ENCODE measurements around the gene COL23A1.

COL23A1 gene

DNA sequence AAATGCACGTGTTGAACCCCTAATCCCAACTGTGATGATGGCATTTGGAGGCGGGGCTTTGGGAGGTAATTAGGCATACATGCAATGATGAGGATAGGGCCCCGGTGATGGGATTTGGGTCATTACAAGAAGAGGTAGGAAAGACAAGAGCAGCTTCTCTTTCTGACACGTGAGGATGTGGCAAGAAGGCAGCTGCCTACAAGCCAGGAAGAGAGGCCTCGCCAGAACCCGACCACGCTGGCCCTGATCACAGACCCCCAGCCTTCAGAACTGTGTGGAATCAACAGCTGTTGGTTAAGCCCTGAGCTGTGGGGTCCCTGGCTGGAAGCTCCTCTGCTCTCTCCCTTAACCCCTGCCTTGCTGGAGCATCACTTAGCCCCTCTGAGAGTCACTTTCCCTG is 57.5 kb downstream of the COL23A1 start:
- no peak for DNase-seq (ENCODE audit: low read depth)

DNA sequence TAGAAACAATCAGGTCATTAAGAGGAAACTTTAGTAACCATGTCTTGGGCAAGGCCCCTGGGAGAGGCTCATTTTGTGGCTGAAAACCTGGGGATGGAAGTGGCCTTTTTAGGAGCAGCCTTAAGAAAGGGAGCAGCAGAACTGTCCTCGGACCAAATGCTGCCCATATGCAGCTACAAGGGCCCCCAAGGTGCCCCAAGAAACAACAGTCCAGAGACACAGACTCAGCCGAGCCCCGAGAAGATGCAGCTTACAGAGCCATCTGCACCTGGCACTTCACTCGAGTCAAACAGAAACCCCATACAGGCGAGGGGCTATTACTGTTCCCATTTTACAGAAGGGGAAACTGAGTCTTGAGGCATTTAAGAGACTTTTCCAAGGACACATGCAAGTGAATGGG is 58.0 kb downstream of the COL23A1 start:
- DNase-seq (ENCODE audit: low read depth): no peak

DNA sequence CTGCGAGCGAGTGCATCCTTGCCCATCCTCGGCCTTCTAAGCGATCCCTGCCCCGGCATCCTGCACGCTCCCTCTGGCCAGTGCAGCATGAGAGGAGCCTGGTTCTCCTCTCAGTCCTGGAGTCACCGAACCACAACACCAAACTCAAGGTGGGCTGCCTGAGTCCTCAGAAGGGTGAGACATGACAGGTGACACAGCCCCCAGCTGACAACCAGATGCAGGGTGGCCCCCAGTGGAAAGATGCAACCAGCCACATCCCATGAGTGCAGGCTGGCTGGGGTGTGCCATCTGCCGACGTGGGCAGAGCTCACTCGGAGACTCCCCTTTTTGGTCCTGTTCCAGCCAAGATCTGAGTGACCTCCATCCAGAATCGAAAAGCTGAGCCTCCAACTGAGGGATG is 58.4 kb downstream of the COL23A1 start:
- no peak for DNase-seq (ENCODE audit: low read depth)

DNA sequence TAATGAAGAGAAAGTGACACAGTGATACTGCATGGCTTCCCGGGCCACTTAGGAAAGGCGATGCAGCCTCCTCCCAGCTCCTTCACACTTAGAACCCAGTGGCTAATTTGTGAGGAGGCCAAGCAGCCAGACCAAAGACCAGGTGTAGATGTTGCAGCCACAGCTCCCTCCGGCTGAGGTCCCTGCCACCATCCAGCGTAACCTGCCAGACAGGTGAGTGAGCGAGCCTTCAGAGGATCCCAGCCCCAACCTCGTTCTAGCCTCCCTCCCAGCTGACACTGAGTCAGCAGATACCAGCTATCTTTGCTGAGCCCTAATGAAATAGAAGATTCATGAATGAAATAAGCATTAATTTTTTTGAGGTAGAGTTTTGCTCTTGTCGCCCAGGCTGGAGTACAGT is 59.7 kb downstream of the COL23A1 start:
- DNase-seq (ENCODE audit: low read depth): no peak

DNA sequence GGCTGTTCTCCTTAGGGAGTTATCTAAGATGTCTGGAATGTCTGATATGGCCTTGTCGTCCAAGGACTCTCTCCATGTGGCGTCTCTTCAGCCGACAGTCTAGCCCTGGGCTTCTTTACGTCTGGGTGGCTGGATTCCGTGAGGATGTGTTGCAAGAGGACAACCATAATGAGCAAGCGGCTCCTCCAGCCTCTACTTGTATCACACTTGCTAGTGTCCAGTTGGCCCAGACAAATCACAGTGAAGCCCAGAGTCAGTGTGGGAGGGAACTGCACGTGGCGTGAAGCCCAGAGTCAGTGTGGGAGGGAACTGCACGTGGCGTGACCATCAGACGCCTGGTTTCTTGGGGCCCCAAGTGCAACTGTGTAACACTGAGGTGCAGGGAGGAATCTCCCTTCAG is 61.1 kb downstream of the COL23A1 start:
- no peak for DNase-seq (ENCODE audit: low read depth)

DNA sequence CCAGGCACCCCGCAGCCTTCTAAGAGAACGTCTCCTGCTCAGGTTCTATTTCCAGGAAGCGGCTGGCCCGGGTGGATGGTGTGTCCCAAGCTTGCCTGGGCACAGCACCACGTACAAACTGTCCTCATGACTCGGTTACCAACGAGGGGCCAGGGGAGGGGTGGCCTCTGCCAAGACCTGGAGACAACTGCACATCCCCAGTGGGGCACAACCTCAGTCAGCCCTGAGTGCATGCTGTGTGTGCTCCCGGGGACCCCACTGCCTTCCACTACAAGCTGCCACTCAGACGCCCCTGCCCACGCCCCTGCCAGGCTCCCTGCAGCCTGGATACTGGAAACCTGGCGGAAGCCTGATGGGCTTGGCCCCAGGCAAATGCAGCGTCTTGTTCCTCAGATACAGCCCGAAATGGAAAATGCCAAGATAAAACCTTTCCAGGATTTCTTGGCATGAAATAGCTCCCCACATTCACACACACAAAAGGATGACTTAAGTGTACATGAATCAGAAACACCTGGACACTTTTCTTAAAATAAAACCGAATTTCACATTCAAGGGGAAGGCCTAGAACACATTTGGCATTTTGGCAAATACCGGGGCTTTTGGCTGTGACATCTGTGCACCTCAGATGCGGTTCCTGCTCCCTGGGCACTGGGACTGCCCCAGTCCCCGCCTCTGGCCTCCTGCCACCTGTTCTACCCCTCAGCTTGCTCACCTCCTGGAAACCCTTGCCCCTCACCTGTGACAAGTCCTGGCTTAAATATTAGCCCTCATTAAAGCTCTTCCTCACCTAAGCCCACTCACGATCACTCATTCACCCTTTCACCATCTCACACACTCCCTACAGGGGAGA is 62.5 kb downstream of the COL23A1 start:
- no peak for DNase-seq (ENCODE audit: low read depth)

DNA sequence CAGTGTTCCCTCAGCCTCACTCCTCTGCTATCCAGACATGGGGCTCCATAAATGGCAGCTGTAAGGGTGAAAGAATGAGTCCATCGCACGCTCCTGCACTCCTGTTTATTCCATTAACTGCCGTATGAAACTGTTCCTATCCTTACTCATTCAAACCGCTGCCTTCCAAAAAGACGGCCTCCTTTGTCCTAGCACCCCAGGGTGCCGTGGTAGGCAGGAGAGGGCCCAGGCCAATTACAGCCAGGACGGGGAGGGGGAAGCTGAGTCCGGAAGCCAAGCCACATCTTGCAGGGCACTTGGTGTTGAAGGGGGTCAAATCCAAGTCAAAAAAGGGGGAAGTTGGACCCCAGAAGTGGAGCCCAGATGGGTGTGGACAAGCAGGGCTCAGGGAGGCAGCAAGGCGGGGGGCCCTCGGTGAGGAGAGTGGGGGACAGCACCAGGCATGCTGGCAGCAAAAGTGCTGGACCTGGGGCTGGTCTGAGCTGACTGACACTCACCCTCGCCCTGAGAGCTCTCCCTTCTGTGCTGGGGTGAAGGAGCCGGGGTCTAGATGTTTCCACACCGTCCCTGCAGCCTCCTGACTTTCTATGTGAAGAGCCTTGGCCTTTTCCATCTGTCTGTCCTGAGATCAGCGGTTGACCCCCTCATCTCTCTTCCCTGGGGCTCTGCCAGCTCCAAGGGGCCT is 63.3 kb downstream of the COL23A1 start:
- no peak for DNase-seq (ENCODE audit: low read depth)

DNA sequence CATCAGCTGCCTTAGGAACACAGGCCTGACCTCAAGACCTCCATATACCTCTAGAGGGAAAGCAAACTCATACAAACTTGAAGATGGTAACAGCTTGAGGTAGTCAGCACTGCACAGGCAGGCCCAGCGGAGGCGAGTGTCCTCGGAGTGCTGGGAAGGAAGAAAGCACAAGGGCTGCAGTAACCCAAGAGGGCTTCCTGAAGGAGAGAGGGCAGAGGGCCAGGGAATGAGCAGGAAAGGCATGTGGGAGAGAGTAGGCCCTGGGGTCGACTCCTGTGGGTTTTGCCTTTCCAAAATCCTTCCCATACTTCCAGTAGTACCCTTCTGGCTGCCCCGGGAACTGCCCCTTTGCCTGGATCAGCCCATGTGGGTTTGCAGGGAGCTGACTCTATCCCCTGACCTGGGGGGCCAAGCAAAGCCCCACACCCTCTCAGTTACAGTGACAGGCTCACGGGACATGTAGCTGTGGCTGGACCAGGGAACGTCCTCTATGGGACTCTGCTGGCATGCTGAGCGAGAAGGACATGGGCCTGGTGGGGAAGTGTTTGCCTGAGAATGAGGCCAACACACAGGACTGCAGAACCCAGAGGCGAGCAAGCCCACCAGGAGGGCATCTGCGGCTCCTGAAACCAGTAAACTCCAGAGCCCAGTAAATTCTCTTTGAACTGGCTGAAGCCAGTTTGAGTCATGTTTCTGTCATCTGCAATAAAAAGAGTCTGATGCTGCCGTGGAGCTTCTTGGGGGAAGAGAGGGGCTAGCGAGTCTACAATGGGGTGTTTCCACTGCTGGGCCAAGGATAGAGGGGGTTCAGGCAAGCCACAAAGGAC is 64.1 kb downstream of the COL23A1 start:
- no peak for DNase-seq (ENCODE audit: low read depth)

DNA sequence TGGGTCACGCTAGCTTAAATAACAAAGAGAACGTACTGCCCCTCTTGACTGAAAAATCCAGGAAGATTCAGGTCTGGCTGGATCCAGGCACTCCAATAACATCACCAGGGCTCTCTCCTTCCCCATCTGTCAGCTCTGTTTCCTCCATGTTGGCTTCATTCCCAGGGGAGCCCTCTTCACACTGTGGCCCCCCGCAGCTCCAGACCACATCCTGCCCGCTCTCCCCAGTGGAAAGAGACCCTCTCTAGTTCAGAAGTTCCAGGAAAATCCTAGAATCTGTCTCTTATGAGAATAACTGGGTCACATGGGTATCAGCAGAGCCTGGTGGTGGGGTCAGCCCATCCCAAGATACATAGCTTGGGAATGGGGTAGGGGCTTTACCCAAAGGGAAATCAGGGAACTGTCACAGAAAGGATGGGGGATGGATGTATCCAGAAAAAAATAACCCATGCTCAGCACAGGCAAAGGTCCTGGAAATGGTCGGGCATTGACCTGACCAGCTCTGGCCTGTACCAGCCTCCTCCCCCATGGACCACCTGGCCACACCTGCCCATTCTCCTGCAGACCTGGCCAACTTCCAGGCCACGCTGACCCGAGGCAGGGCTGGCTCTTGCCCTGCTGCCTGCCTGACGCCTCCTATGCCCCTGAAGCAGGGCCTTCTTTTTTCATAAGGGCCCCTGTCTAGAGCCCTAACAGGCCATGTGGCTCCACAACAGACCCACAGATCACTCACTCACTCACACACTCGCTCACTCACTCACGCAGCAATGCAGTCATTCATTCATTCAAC is 65.9 kb downstream of the COL23A1 start:
- no peak for DNase-seq (ENCODE audit: low read depth)

DNA sequence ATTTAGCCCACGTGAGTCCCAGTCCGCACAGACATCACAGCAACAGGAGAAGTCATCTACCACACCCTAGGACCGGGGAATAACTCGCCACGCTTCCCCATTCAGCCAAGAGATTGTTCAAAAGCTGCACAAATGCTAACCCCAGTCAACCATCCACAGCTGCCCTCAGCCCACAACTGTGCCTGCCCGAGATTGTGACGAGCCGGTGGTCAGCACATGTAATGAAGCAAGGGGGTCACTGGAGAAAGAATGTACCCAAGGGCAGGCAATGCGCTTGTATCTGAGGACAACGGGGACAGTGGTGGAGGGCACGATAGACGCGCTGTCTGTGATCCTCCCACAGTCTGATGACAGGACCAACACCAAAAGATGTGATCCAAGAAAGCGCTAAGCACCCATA is 67.8 kb downstream of the COL23A1 start:
- DNase-seq (ENCODE audit: low read depth): no peak

DNA sequence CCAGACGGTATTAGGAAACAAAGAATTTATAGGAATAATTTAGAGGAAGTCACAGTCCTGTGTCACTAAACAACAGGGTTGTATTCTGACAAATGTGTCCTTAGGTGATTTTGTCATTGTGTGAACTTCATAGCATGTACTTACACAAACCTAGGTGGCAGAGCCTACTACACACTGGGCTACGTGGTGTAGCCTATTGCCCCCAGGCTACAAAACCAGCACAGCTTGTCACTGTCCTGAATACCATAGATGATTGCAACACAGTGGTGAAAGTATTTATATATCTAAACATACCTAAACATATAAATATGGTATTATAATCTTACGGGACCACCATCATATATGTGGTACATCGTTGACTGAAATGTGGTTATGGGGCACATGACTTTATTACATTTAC is 69.3 kb downstream of the COL23A1 start:
- DNase-seq (ENCODE audit: low read depth): no peak

DNA sequence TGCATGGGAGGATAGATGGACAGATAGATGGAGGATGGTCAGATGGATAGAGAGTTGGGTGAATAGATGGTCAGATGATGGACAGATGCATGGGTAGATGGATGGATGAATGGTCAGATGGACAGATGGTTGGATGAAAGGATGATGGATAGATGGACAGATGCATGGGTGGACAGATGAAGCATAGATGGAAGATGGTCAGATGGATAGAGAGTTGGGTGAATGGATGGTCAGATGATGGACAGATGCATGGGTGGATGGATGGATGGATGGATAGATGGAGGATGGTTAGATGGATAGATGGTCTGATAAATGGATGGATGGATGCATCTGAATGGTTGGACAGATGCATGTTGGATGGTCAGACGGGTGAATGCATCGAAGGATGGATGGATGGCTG is 70.4 kb downstream of the COL23A1 start:
- no peak for DNase-seq (ENCODE audit: low read depth)

DNA sequence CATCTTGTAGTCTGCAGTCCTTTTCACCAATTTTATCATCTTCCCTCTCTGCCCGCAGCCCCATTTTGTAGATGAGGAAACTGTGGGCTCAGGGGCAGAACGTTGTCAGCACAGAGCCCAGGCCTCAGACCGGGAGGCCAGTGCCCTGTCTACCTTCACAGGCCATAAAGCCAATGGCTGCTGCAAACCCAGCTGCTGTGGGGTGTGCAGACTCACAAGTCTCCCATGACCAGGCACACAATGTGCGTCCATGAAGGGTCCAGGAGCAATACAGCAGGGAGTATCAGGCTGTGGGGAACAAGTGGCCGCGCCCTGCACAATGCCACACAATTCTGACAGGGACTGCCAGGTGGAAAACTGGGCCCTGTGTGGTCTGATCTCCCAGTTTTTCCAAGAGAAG is 71.0 kb downstream of the COL23A1 start:
- DNase-seq (ENCODE audit: low read depth): no peak

DNA sequence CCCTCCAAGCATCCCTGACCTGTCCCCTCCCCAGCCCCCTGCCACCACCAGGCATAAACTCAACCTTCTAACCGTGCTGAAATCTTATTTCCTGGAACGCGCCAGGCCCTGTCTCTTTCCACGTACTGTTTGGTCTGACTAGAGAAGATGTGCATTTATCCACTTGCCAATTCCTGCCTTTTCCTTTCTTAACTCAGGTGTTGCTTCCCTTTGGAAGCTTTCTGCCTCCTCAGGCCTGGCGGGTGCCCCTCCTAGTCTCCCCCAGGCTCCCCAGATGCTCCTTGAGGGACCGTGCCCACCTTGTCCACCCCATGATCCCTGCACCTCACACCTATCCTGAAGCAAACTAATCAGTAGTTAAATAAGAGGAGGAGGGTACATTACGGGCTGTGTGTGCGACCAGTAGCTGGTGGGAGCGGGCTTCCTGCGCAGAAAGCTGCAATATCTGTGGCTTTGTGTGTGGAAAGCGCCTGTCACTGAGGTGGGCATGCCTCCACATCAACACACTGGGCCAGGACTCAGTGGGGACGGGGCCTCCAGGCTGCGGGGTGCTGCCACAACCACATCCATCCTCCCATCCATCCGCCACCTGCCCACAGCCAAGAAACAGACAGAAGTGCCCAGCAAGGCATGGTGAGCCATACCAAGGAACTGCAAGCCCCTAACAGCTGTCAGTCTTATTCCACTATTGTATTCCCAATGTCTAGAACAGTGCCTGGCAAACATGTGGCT is 73.5 kb downstream of the COL23A1 start:
- DNase-seq (ENCODE audit: low read depth): no peak

DNA sequence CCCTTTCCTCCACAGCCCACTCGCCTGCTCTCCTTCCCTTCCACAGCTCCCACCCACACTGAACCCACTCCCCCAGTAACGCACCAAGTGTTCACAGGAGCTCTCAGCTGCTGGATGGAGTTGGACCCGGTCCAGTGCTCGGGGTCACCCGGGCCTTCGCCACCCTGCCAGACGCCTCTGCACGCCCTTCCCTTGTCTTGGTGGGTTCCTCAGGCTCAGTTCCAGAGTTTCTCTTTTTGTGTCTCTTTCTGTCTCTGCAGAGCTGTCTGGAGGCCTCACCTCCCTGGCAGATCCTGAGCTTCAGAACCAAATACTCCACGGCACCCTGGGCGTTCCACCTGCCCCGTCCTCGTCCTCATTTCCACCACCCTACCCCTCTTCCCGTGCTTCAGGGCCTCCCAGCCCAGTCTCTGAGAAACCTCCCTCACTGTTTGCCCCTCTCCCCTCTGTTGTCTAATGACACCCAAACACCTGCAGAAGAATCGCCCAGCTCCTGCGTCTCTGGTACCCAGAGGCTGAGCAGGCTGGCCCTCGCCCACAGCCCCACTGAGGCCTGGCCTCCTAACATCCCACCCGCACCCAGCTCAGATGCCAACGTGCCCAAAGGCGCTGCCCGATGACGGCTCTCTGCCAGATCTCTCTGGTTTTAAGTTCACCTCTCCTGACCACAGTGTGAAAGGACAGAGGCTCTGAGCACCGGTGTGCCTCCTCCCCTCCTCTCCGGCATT is 74.3 kb downstream of the COL23A1 start:
- no peak for DNase-seq (ENCODE audit: low read depth)

DNA sequence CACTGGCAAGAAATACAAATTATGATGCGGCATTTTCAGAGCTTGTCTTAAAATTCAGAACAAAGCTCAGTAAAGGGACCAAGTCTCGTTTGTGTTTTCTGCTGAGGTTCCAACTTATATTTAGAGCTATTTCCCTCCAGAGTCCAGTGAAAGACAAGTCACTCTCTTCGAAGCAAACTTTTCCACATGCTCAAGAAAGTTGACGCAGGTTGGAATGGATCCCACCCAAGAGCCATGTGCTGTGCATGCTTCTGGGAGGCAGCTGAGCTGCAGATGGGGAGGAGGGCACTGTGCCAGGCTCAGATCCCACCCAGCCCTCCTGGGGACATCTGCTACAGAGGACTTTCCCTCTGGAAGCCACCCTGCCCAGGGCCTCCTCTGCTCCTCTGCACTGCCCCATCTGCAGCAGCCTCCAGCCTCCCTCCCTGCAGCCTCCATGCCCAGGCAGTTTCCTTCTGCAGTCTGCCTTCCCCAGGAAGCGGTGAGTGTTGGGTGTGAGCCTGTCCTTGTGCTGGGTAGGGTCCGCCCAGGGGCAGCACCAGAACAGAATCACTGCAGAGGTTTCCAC is 75.3 kb downstream of the COL23A1 start:
- DNase-seq (ENCODE audit: low read depth): no peak

DNA sequence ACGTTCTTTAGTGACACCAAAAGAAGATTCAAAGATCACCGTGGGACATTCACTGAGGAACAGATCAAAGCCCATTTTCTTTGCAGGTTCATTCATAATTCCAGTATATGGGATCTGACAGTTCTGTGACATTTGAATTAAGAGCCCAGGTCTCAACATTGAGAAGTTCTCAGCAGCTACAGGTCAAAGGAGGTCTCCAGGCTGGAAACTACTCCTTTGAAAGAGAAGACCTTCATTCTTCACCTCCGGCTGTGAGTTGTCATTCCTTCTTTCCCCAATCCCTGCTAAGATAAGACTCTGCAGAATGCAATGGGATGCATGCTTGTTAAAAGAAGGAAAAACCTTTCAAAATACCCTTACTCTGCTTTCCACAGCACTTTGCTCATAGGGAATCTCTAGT is 79.0 kb downstream of the COL23A1 start:
- DNase-seq (ENCODE audit: low read depth): no peak

DNA sequence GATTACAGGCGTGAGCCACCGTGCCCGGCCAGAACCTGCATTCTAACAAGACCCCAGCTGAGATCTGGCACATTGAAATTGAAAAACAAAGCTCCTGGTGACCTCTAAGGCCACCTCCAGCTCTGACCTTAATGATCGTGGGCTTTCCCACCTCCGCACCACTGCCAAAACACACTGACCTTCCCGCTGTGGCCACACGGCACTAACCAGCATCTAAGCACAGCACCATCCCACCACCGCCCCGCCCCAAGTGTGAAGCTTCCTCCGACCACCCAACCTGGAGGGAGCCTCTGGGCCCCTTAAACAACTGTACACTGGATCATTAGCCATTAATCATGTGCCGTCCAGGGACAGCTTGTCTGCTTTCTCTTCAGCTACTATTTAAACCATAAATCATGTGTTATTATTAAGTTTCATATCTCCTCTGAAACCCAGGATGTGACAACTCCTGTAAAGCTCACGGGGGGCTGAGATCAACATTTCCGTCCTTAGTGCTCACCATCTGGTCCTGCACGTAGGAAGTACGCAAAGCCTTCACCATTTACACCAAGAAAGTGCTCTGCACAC is 80.6 kb downstream of the COL23A1 start:
- DNase-seq (ENCODE audit: low read depth): no peak

DNA sequence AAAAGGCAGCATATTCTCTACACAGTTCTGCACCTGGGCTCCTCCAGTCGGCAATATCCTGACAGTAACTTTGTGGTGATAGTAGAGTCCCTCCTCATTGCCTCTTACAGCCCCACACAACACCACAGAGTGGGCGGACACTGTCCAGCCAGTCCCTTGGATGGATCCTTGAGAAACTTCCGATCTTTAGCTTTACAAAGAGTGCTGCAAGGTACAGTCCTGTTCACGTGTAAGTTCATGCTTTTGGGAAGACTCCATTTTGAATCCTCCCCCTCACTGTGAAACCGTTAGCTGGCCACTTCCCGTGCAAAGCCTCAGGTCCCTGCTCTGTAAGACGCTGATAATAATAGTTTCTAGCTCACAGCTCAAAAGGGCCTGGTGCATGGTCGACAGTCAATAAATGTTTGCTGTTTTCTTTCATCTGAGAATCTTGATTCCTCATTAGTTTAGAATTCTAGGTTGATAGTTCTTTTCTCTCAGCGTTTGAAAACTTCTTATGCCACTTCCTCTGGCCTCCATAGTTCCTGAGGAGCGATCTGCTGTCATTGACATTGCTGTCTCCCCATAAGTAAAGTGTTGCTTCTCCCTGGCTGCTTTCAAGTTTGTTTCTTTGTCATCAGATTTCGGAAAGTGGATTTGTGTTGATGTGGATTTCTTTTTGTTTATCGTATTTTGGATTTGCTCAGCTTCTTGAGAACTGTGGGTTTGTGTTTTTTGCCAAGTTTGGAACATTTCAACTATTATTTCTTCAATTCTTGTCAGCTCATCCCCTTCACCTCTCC is 82.9 kb downstream of the COL23A1 start:
- no peak for DNase-seq (ENCODE audit: low read depth)

All from T follicular helper cell (primary cell).